Activated CD8-positive, alpha-beta T cell treated with anti-CD3 and anti-CD28 coated beads, Interleukin-2, amount 10 ng/mL, durations not matched to agents 7 days and 5 days (primary cell): ENCODE results near the gene TAB2. TPM values are rescaled to one million over a fixed set of nuclear protein-coding genes. Genes with fewer than 3 reads are reported as not detected.

ENCODE experiments used
- ATAC-seq: fragments of 150-1000 bp; cut with Tn5 transposase; one replicate; pipeline ENCODE4 v1.10.0; 2021; ENCODE audit warnings: moderate library complexity
- CTCF ChIA-PET: fragments of 350-600 bp; sonication (Branson Sonifier 250); formaldehyde crosslinking; loops from one replicate; lab custom pipeline; 2021; ENCODE audit warnings: antibody characterized with exemption; lab: Charles Lee
- POLR2A ChIA-PET: fragments of 350-600 bp; sonication (Branson Sonifier 250); formaldehyde crosslinking; loops from one replicate; lab custom pipeline; 2021; ENCODE audit warnings: antibody characterized with exemption; lab: Charles Lee
- DNase-seq: peaks from one replicate; pipeline ENCODE4 v3.0.0-alpha.2; 2020
- H3K27ac Mint-ChIP-seq: one replicate; pipeline ENCODE4 v1.8.0; 2021; ENCODE audit warnings: mild to moderate bottlenecking, mixed read lengths
- H3K27me3 Mint-ChIP-seq: one replicate; pipeline ENCODE4 v1.8.0; 2021; ENCODE audit warnings: low read depth, mixed read lengths
- H3K36me3 Mint-ChIP-seq: one replicate; pipeline ENCODE4 v1.8.0; 2021; ENCODE audit warnings: low read depth, mixed read lengths
- H3K4me1 Mint-ChIP-seq: one replicate; pipeline ENCODE4 v1.8.0; 2021; ENCODE audit warnings: low read depth, mixed read lengths
- H3K4me3 Mint-ChIP-seq: one replicate; pipeline ENCODE4 v1.8.0; 2021; ENCODE audit warnings: mild to moderate bottlenecking, mixed read lengths
- H3K9me3 Mint-ChIP-seq: one replicate; pipeline ENCODE4 v1.8.0; 2022; ENCODE audit warnings: mixed read lengths; ENCODE audit not compliant: insufficient read depth
- total RNA-seq, 2 experiments: library from RNA; stranded (reverse); gene quantifications; one replicate each; pipeline ENCODE4 v1.2.3, GENCODE V29; 2021

The TAB2 gene
- total RNA-seq, 2 experiments from 2014 or later, result 113 to 115 TPM

DNA sequence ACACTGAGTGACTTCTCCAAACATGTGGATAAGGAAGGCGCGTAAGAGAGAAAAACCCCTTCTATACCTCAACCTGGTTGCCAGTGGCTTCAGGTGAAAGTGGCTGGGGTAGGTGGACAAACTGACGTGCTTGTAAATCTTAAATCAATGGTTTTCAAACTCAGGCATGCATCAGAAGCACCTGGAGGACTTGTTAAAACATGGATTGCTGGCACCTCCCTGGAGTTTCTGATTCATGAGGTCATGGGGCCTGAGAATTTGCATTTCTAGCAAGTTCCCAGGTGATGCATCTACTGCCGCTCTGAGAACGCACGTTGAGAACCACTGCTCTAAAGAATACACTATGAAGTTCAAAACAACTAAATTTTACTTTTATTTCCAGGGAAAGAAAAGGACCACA is 31.9 kb upstream of the TAB2 start:
- Mint-ChIP-seq H3K9me3 (no peaks in the 10 kb centered on the region), H3K4me3 (no peak overlapping the region), H3K27me3 (no peaks in the 10 kb centered on the region), H3K27ac (no peak overlapping the region), H3K36me3 (no peaks in the 10 kb centered on the region), H3K4me1 (peaks cover 41% of the 10 kb centered on the region)
- ChIA-PET CTCF (interaction anchor here (1.4 kb wide), 1 partner anchor 37 kb away, joined by 3 read pairs; no protein-coding TSS in a partner anchor), POLR2A (no interaction called here)
- no peak for ATAC-seq
- DNase-seq, result no peak

DNA sequence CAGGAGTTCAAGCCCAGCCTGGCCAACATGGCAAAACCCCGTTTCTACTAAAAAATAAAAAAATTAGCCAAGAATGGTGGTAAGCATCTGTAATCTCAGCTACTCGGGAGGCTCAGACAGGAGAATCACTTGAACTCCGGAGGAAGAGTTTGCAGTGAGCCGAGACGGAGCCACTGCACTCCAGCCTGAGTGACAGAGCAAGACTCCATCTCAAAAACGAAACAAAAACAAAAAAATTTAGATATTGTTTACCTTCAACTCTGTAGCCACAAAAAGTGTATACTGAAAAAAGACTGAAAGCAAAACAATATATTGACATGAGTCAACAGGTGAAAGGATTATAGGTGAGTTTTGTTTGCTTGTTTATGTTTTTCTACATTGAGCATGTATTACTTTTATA is 30.6 kb upstream of the TAB2 start:
- Mint-ChIP-seq H3K4me1 (peaks cover 39% of the 10 kb centered on the region), H3K27me3 (no peaks in the 10 kb centered on the region), H3K27ac (no peak overlapping the region), H3K36me3 (no peaks in the 10 kb centered on the region), H3K4me3 (no peak overlapping the region), H3K9me3 (no peaks in the 10 kb centered on the region)
- ChIA-PET POLR2A (interaction anchor here (1.2 kb wide), 1 partner anchor 31 kb away, joined by 4 read pairs; the partner anchor contains the start of gene TAB2), CTCF (interaction anchor here (1.1 to 1.2 kb wide), 2 partner anchors 16 to 30 kb away, joined by 3 read pairs; no protein-coding TSS in a partner anchor)
- ATAC-seq, result no peak
- no peak for DNase-seq

DNA sequence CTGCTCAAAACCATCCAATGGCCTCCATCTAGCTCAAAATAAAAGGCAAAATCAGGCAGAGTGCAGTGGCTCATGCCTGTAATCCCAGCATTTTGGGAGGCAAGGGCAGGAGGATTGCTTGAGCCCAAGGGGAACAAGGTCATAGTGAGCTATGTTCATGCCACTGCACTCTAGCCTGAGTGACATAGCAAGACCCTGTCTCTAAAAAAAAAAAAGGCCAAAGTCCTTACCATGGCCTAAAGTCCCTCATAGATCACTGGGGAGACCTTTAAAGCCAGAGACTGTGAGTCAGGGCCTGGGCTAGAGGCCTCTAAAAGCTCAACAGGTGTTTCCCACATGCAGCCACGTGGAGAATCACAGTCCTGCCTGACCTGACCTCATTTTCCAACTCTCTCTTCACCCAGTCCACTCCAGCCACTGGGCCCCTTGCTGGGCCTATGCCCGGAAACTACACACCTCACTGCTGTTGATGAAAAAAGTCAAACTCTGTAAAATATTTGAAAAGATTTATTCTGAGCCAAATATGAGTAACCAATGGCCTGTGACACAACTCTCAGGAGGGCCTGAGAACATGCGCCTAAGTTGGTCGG is 28.2 kb upstream of the TAB2 start:
- ChIA-PET CTCF (interaction anchor here (0.9 to 1.1 kb wide), 2 partner anchors 9 to 11 kb away, joined by 3 read pairs; no protein-coding TSS in a partner anchor), POLR2A (no interaction called here)
- Mint-ChIP-seq H3K9me3 (no peaks in the 10 kb centered on the region), H3K4me3 (no peak overlapping the region), H3K27me3 (no peaks in the 10 kb centered on the region), H3K27ac (no peak overlapping the region), H3K36me3 (no peaks in the 10 kb centered on the region), H3K4me1 (peaks cover 26% of the 10 kb centered on the region)
- no peak for ATAC-seq
- no peak for DNase-seq

DNA sequence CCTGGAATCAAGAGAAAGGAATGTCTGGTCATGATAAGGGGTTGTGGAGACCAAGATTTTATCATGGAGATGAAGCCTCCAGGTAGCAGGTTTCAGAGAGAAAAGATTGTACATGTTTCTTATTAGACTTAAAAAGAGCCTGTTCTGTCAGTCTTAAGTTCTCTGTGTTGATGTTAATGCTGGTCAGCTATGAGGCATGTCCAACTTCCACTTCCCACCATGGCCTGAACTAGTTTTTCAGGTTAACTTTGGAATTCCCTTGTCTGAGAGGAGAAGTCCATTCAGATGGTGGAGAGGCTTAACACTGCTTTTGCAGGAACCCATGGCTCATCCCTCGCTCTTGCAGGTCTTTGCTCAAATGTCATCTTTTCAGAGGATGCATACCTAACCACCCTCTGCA is 27.5 kb upstream of the TAB2 start:
- ATAC-seq (no peak), DNase-seq (no peak)
- no peaks in the 10 kb centered on the region for H3K36me3 Mint-ChIP-seq
- ChIA-PET CTCF (interaction anchor here (0.9 kb wide), 1 partner anchor 10 kb away, joined by 3 read pairs; no protein-coding TSS in a partner anchor), POLR2A (no interaction called here)
- H3K27me3 Mint-ChIP-seq, result no peaks in the 10 kb centered on the region
- H3K27ac Mint-ChIP-seq, result no peak overlapping the region
- H3K4me1 Mint-ChIP-seq, result peaks cover 20% of the 10 kb centered on the region
- no peak overlapping the region for H3K4me3 Mint-ChIP-seq
- no peaks in the 10 kb centered on the region for H3K9me3 Mint-ChIP-seq

DNA sequence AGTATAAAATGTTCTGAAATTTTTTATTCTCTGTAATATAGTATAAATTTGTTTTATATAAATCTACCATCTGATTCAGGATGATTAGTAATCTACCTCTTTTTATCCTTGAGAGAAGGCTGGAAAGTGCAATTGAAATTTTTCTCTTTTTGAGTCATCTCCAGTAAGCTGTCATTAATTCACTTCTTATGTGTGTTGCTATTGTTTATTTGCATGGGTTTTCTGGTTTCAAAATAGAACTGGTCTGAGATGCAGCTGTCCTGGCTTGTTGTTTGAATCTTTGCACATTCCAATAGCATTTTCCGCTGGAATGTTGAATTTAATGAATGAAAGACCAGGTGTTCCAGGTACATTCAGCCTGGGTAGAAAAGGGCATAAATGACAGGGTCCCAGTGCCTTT is 24.3 kb upstream of the TAB2 start:
- DNase-seq (no peak), ATAC-seq (no peak)
- POLR2A ChIA-PET, result no interaction called here
- CTCF ChIA-PET, result no interaction called here
- Mint-ChIP-seq H3K4me3 (no peak overlapping the region), H3K27me3 (no peaks in the 10 kb centered on the region), H3K27ac (no peak overlapping the region), H3K9me3 (peaks cover 5% of the 10 kb centered on the region), H3K36me3 (peaks cover 2% of the 10 kb centered on the region), H3K4me1 (peaks cover 2% of the 10 kb centered on the region)

DNA sequence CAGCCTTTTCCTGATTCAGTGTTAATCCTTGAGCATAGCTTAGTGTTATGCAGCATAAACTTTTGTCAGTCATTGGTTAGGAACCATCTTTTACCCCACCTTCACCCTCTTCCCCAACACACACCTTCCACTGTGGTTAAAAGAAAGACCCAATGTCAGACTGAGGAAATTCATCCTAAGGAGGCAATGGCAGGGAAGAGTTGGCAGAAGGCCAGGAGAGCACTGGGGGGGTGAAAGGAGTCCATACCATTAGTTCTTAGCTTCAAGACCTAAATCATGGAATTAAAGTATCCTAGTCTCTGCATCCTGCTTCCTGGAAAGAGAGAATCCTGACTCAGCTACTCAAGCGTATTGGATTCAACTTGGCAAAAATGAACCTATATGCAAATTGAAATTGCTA is 16.9 kb upstream of the TAB2 start:
- Mint-ChIP-seq H3K27me3 (no peaks in the 10 kb centered on the region), H3K36me3 (peaks cover 4% of the 10 kb centered on the region), H3K9me3 (no peaks in the 10 kb centered on the region), H3K4me1 (peaks cover 5% of the 10 kb centered on the region), H3K27ac (no peak overlapping the region), H3K4me3 (no peak overlapping the region)
- ChIA-PET POLR2A (no interaction called here), CTCF (interaction anchor here (1.2 to 1.6 kb wide), 4 partner anchors 12 to 218 kb away, joined by 3 to 5 read pairs (median 3); no protein-coding TSS in a partner anchor)
- ATAC-seq (no peak), DNase-seq (no peak)

DNA sequence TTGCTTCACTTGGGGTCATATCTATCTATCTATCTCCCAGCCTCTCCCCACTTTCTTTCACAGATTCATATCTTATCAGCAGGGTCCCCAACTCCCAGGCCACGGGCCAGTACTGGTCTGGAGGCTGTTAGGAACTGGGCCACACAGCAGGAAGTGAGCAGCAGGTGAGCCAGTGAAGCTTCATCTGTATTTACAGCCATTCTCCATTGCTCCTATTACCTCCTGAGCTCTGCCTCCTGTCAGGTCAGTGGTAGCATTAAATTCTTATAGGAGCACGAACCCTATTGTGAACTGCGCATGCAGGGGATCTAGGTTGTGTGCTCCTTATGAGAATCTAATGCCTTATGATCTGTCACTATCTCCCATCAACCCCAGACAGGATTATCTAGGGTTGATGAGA is 14.8 kb upstream of the TAB2 start:
- ATAC-seq (no peak), DNase-seq (no peak)
- Mint-ChIP-seq H3K27ac (no peak overlapping the region), H3K27me3 (no peaks in the 10 kb centered on the region), H3K4me1 (peaks cover 5% of the 10 kb centered on the region), H3K36me3 (peaks cover 4% of the 10 kb centered on the region), H3K4me3 (no peak overlapping the region), H3K9me3 (no peaks in the 10 kb centered on the region)
- CTCF ChIA-PET, result interaction anchor here (0.7 to 1.0 kb wide), 2 partner anchors 9 to 16 kb away, joined by 3 read pairs; no protein-coding TSS in a partner anchor
- POLR2A ChIA-PET, result no interaction called here

DNA sequence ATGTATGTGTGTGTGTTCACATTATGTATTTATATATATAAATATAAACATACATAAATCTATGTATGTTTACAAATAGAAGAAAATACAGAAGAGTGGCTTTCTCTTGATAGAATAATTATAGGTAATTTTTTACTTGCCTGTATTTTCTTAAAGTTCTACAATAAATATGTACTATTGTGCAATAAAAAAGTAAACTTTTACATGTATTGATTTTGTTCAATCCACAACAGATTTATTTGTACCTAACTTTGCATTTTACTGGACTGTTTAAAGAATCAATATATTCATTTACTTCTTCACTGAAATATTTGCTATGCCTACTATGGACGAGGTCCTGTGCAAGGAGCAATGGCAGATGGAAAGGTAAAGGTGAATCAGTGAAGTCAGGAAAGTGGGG is 14.0 kb upstream of the TAB2 start:
- ATAC-seq, result no peak
- peaks cover 4% of the 10 kb centered on the region for H3K36me3 Mint-ChIP-seq
- CTCF ChIA-PET, result interaction anchor here (0.7 to 1.0 kb wide), 2 partner anchors 9 to 16 kb away, joined by 3 read pairs; no protein-coding TSS in a partner anchor
- H3K9me3 Mint-ChIP-seq, result no peaks in the 10 kb centered on the region
- no peaks in the 10 kb centered on the region for H3K27me3 Mint-ChIP-seq
- H3K4me1 Mint-ChIP-seq, result peaks cover 5% of the 10 kb centered on the region
- H3K27ac Mint-ChIP-seq, result no peak overlapping the region
- no peak overlapping the region for H3K4me3 Mint-ChIP-seq
- no peak for DNase-seq
- POLR2A ChIA-PET, result no interaction called here

DNA sequence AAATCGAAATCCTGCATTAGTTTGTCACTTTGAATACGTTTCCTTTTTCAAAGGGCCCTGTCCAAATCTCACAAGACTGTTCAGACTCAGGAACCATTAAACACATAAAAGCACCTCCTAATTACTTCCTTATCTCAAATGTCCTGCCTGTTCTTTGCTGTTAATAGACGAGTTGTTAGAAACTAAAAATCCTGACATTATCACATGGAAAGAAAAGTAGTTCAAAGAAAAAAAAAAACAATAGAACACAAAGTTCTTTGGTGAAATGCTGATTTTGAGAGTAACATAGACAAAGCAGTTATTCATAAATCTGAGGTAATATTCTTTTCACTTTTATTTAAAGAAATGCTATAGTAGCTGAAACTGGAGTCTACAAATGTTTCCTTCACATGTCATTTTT is 12.1 kb upstream of the TAB2 start:
- H3K4me3 Mint-ChIP-seq, result no peak overlapping the region
- H3K27ac Mint-ChIP-seq, result no peak overlapping the region
- peaks cover 4% of the 10 kb centered on the region for H3K4me1 Mint-ChIP-seq
- H3K9me3 Mint-ChIP-seq, result peaks cover 5% of the 10 kb centered on the region
- ChIA-PET CTCF (no interaction called here), POLR2A (no interaction called here)
- DNase-seq (no peak), ATAC-seq (no peak)
- peaks cover 5% of the 10 kb centered on the region for H3K36me3 Mint-ChIP-seq
- H3K27me3 Mint-ChIP-seq, result no peaks in the 10 kb centered on the region

DNA sequence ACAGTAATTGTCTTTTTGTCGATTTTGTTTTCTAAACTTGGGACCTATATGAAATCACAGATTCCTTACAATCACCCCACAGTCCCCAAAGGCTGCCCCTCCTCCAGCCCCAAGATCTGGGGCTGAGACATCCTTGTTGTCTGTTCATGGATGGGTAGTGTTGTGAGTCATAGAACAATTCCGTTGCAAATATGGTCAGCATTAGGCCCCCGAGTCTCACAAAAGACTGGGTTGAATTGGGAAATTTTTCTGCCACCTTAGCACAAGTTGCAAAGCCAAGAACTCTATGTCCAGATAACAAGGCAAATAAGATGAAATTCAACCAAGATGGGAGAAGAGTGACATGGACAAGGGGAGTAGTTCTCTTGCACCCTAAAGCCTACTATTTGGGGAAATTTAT is 10.5 kb upstream of the TAB2 start:
- H3K27ac Mint-ChIP-seq, result no peak overlapping the region
- no peak for ATAC-seq
- peaks cover 5% of the 10 kb centered on the region for H3K36me3 Mint-ChIP-seq
- POLR2A ChIA-PET, result no interaction called here
- H3K9me3 Mint-ChIP-seq, result peaks cover 5% of the 10 kb centered on the region
- no peak overlapping the region for H3K4me3 Mint-ChIP-seq
- no peak for DNase-seq
- H3K4me1 Mint-ChIP-seq, result peaks cover 4% of the 10 kb centered on the region
- H3K27me3 Mint-ChIP-seq, result no peaks in the 10 kb centered on the region
- CTCF ChIA-PET, result no interaction called here

DNA sequence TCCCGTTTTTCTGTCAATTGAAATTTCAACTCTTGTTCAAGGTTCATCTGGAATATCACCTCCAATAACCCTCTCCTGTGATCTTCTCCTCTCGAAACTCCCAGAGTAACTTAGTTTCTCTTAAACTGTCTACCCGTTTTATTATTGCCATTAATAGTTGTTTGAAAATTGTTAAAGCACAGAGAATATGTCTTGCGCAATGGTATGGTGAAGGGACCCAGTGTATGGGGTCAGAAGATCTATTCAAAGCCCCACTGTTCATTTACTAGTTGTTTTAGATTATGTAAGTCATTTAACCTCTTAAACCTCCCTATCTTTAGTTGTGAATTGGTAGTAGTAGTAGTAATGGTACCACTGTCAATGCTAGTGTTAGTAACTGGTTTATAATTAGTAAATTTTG is 6.2 kb upstream of the TAB2 start:
- H3K27me3 Mint-ChIP-seq, result no peaks in the 10 kb centered on the region
- H3K27ac Mint-ChIP-seq, result no peak overlapping the region
- ChIA-PET POLR2A (interaction anchor here (1.3 kb wide), 1 partner anchor 74 kb away, joined by 3 read pairs; no protein-coding TSS in a partner anchor), CTCF (interaction anchor here (1.5 kb wide), 1 partner anchor 32 kb away, joined by 3 read pairs; no protein-coding TSS in a partner anchor)
- peaks cover 12% of the 10 kb centered on the region for H3K36me3 Mint-ChIP-seq
- no peak for DNase-seq
- H3K4me1 Mint-ChIP-seq, result peaks cover 25% of the 10 kb centered on the region
- ATAC-seq, result no peak
- no peak overlapping the region for H3K4me3 Mint-ChIP-seq
- H3K9me3 Mint-ChIP-seq, result peaks cover 5% of the 10 kb centered on the region

DNA sequence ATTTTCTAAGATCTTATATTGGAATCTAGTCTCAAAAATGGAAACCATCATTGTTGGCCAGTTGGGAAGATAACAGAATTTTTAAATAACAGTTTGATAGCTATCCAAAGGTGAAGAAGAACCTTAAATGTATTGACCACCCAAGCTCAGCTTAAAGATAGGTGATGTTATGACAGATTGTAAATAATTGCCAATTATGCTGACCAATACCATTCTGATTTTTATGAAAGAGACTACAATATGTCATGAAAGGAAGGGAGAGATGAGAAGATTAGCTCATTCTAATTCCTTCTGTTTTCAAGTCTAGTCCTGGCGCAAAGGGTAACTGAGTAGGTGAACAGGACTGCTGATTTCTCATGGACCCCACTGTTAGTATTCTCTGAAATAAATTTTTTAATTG is 5.7 kb upstream of the TAB2 start:
- ChIA-PET POLR2A (interaction anchor here (1.3 kb wide), 1 partner anchor 75 kb away, joined by 3 read pairs; no protein-coding TSS in a partner anchor), CTCF (interaction anchor here (1.5 kb wide), 1 partner anchor 32 kb away, joined by 3 read pairs; no protein-coding TSS in a partner anchor)

More for the DNA sequence above, 5.7 kb upstream of the TAB2 start:
- no peak for ATAC-seq
- no peak for DNase-seq
- H3K9me3 Mint-ChIP-seq, result peaks cover 5% of the 10 kb centered on the region
- peaks cover 12% of the 10 kb centered on the region for H3K36me3 Mint-ChIP-seq
- H3K27me3 Mint-ChIP-seq, result no peaks in the 10 kb centered on the region
- no peak overlapping the region for H3K4me3 Mint-ChIP-seq
- H3K27ac Mint-ChIP-seq, result no peak overlapping the region
- H3K4me1 Mint-ChIP-seq, result peaks cover 25% of the 10 kb centered on the region
